Karpas-422 (cell line): ENCODE results near the gene TBC1D16. TPM values are rescaled to one million over a fixed set of nuclear protein-coding genes. Genes with fewer than 3 reads are reported as not detected.

ENCODE experiments used
- DNase-seq: peaks from one replicate; pipeline ENCODE4 v3.0.0-alpha.2; 2015
- H2AFZ ChIP-seq: fragments of 200-600 bp; sonication (generic); 2 replicates; pipeline ENCODE4 v1.6.1; 2014; ENCODE audit warnings: antibody characterized with exemption, low read length, mixed read lengths
- H3K27ac ChIP-seq: fragments of 200-600 bp; sonication (generic); 2 replicates; pipeline ENCODE4 v1.5.1; 2014; ENCODE audit warnings: mild to moderate bottlenecking, low read length, moderate library complexity
- H3K27me3 ChIP-seq: fragments of 200-600 bp; sonication (generic); 2 replicates; pipeline ENCODE4 v1.6.1; 2014; ENCODE audit warnings: low read length, mixed read lengths
- H3K36me3 ChIP-seq: fragments of 200-600 bp; sonication (generic); 2 replicates; pipeline ENCODE4 v1.6.1; 2014; ENCODE audit warnings: low read length, mixed read lengths; ENCODE audit not compliant: insufficient read depth
- H3K4me1 ChIP-seq: fragments of 200-600 bp; sonication (generic); 2 replicates; pipeline ENCODE4 v1.6.1; 2014; ENCODE audit warnings: mild to moderate bottlenecking, low read length, mixed read lengths
- H3K4me2 ChIP-seq: fragments of 200-600 bp; sonication (generic); 2 replicates; pipeline ENCODE4 v1.6.1; 2014; ENCODE audit warnings: low read length, low read depth, mild to moderate bottlenecking; ENCODE audit not compliant: poor library complexity, severe bottlenecking
- H3K4me3 ChIP-seq: fragments of 200-600 bp; sonication (generic); 2 replicates; pipeline ENCODE4 v1.5.1; 2014; ENCODE audit warnings: mild to moderate bottlenecking, antibody characterized with exemption, low read length, mixed read lengths
- H3K79me2 ChIP-seq: fragments of 200-600 bp; sonication (generic); 2 replicates; pipeline ENCODE4 v1.6.1; 2014; ENCODE audit warnings: mild to moderate bottlenecking, low read length, mixed read lengths
- H3K9ac ChIP-seq: fragments of 200-600 bp; sonication (generic); 2 replicates; pipeline ENCODE4 v1.6.0; 2014; ENCODE audit warnings: low read length
- H3K9me2 ChIP-seq: fragments of 200-600 bp; sonication (generic), shearing (Covaris generic); replicated peaks from 2 replicates; pipeline ENCODE4 v1.6.0; 2014; ENCODE audit warnings: mild to moderate bottlenecking, low read length, moderate library complexity; ENCODE audit not compliant: insufficient read depth
- H3K9me3 ChIP-seq: fragments of 300-700, 200-600 bp; sonication (generic); 2 replicates; pipeline ENCODE4 v1.6.1; 2014; ENCODE audit warnings: low read length, mixed read lengths
- H4K20me1 ChIP-seq: fragments of 200-600 bp; sonication (generic); 2 replicates; pipeline ENCODE4 v1.6.1; 2014; ENCODE audit warnings: mild to moderate bottlenecking, antibody characterized with exemption, low read length, low read depth; ENCODE audit not compliant: insufficient read depth
- total RNA-seq: library from RNA; depleted of rRNA; stranded (reverse); fragments of >200 nt; shearing (Covaris generic); gene quantifications from 2 replicates; pipeline ENCODE4 v1.2.3, GENCODE V29; 2014; ENCODE audit warnings: low replicate concordance

Gene TBC1D16
- total RNA-seq, 1 experiment from 2014 or later, result 0.22 TPM

DNA sequence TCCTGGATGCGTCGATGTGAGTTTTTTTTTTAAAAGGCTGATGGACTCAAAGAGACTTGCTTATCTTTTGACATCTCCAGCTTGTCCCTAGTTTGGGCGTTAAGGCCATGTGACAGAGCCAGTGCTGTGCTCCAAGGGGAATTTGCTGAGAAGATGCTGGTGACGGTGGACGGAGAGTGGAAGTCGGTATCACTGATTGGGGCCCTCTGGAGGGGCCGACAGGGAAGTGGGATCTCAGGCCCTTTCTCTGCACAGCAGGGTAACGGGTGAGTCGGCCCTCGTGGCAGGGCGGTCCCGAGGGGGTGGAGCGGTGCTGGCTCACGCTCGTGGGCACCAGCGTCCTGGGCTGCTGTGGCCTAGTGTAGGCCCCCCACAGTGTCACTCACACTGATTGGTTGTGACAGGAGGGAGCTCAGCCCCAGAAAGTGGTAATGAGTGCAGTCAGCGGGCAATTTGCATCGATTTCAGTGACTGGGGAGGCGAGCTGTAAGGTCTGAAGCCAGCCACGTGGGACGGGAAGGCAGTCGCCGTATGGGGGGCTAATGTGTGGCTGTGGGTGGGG lies 91.3 kb downstream of the TBC1D16 start:
- Histone ChIP-seq H3K4me3 (no peak overlapping the region), H3K27ac (no peak overlapping the region), H3K9ac (no peak overlapping the region), H3K9me3 (no peaks in the 10 kb centered on the region), H3K36me3 (no peaks in the 10 kb centered on the region), H3K9me2 (no peaks in the 10 kb centered on the region), H3K4me1 (no peaks in the 10 kb centered on the region), H2AFZ (no peak overlapping the region), H4K20me1 (no peaks in the 10 kb centered on the region), H3K27me3 (no peaks in the 10 kb centered on the region), H3K79me2 (no peaks in the 10 kb centered on the region), H3K4me2 (no peak overlapping the region)
- DNase-seq, result no peak

DNA sequence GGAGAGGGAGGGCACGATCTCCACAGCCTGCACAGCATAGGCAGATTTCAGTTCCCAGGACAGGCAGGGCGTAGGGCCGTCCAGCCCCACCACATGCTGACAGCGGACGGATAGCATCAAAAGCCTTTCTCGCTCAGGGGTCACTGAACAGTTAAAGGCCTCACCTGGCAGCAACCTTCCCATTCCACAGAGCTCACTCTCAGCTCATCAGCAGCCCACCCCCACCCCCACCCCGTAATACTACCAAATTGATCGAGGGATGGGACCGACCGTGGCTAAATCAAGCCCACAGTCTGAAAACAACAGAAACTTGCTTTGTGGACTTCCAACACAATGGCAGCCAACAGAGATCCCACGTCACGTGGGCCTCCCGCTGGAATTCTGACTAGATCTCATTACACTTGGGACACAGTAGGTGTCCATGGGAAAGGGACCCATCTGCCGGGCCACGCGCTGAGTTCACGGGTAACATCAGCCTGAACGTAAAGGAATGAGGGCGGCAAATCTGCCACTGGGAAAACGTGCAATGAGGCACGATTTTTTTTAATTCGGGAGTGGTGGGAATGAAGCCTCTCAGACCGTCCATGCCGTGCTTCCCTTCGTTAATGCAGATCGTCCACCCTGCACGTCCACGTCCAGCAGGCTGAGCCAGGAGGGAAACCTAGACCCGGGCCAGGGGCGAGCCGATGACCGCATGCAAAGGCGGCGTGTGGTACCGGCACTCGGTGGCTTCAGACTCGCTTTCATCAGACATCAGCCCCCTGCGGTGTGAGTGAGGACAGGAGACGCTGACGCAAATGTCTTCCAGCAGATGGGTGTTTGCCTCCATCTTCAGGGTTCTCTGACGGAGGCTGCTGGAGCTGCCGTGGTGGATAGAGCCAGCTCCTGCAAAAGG lies 92.1 kb downstream of the TBC1D16 start:
- Histone ChIP-seq H3K27ac (no peak overlapping the region), H3K9me2 (no peaks in the 10 kb centered on the region), H3K4me3 (no peak overlapping the region), H3K79me2 (no peaks in the 10 kb centered on the region), H2AFZ (no peak overlapping the region), H3K27me3 (no peaks in the 10 kb centered on the region), H3K36me3 (no peaks in the 10 kb centered on the region), H3K9ac (no peak overlapping the region), H4K20me1 (no peaks in the 10 kb centered on the region), H3K4me2 (no peak overlapping the region), H3K9me3 (no peaks in the 10 kb centered on the region), H3K4me1 (no peaks in the 10 kb centered on the region)
- DNase-seq, result no peak

DNA sequence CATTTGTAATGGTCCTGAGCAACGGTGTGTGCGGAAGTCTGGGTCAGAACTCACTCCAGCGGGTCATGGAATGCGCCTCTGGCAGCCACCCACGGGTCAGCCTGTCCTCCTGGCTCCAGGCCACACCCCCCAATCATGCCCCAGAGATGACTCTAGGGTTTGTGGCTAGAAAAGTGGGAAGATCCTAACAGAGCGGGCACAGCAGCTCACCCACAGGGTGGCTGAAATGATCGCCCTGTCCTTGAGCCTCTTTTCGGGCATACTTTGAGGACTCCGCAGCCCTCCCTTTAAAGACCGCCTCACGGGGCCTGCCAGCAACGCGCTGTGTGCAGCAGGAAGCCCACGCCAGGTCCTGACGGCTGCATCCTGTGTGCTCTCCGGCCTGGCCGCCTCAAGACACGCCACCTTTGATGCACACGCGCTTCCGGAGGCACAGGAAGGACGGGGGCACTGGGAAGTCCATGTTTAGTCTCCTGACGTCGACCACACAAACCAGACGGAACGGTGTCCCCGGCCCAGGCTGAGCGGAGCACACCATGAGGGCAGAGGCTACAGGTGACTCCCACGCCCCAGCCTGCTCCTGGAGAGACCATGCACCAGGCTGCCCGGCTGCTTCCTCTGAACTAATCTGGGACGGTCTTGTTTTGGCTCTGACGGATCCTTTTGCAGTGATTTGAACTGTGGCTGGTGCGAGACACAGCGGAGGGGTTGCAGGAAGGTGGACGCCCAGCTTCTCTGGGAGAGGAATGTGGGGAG lies 92.9 kb downstream of the TBC1D16 start:
- H3K36me3 ChIP-seq, result no peaks in the 10 kb centered on the region
- no peak overlapping the region for H3K27ac ChIP-seq
- peaks cover 2% of the 10 kb centered on the region for H3K4me1 ChIP-seq
- no peak overlapping the region for H3K4me2 ChIP-seq
- H3K27me3 ChIP-seq, result no peaks in the 10 kb centered on the region
- no peak overlapping the region for H3K4me3 ChIP-seq
- H3K9me2 ChIP-seq, result no peaks in the 10 kb centered on the region
- no peak overlapping the region for H2AFZ ChIP-seq
- no peak overlapping the region for H3K9ac ChIP-seq
- no peak for DNase-seq
- H3K79me2 ChIP-seq, result no peaks in the 10 kb centered on the region
- H4K20me1 ChIP-seq, result no peaks in the 10 kb centered on the region
- no peaks in the 10 kb centered on the region for H3K9me3 ChIP-seq

GRCh38 chr17:79942011-79942405 lies 93.7 kb downstream of the TBC1D16 start:
- H3K27ac ChIP-seq, result no peak overlapping the region
- no peak overlapping the region for H3K4me3 ChIP-seq
- DNase-seq, result no peak
- H3K9ac ChIP-seq, result no peak overlapping the region
- H3K9me2 ChIP-seq, result no peaks in the 10 kb centered on the region
- no peaks in the 10 kb centered on the region; the same call in 1 of the 2 replicates for H4K20me1 ChIP-seq
- no peaks in the 10 kb centered on the region for H3K79me2 ChIP-seq
- H3K36me3 ChIP-seq, result no peaks in the 10 kb centered on the region
- peaks cover 9% of the 10 kb centered on the region for H3K4me1 ChIP-seq
- no peak overlapping the region for H2AFZ ChIP-seq
- no peak overlapping the region for H3K4me2 ChIP-seq
- no peaks in the 10 kb centered on the region for H3K9me3 ChIP-seq
- H3K27me3 ChIP-seq, result no peaks in the 10 kb centered on the region

- Histone ChIP-seq H3K9me2 (no peaks in the 10 kb centered on the region), H3K27ac (no peak overlapping the region), H3K9me3 (no peaks in the 10 kb centered on the region), H3K4me2 (no peak overlapping the region), H3K4me3 (no peak overlapping the region), H3K4me1 (peaks cover 16% of the 10 kb centered on the region), H4K20me1 (no peaks in the 10 kb centered on the region; the same call in 1 of the 2 replicates), H3K9ac (no peak overlapping the region), H3K79me2 (no peaks in the 10 kb centered on the region), H2AFZ (no peak overlapping the region), H3K27me3 (no peaks in the 10 kb centered on the region), H3K36me3 (no peaks in the 10 kb centered on the region)
- DNase-seq, result no peak
These were observed 94.3 kb downstream of the TBC1D16 start for GRCh38 chr17:79941088-79942010.

DNA sequence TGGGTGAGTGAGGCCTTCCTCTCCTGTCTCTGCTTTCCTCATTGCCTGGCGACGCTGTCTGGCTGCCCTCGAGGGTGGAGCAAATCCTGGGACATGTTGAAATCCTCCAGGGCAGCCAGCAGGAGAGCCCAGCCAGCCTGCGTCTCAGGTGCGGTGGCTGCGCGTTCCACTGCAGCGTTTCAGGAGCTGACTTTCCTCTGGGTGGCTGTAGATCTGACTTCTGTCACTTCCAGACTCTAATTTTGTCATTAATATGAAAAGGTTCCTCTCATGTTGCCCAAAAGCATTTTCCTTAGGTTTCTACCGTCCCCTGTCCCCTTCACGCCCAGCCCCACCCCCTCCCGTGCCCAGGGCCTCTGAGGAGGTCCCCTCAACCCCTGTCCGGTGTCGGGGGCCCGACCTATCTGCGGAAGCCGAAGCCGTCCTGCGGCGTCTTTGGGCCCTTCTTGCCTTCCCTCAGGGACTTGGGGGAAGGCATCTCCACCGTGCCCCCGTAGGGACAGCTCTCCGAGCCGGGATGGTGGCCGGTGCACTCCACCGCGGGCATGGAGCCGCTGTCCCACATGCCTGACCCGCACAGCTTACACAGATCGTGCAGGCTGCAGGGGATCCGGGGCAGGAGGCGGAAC lies 95.1 kb downstream of the TBC1D16 start:
- Histone ChIP-seq H3K27me3 (no peaks in the 10 kb centered on the region), H3K79me2 (no peaks in the 10 kb centered on the region), H3K4me3 (no peak overlapping the region), H4K20me1 (no peaks in the 10 kb centered on the region; the same call in 1 of the 2 replicates), H3K9me2 (no peaks in the 10 kb centered on the region), H3K9me3 (no peaks in the 10 kb centered on the region), H3K27ac (no peak overlapping the region), H3K36me3 (no peaks in the 10 kb centered on the region), H2AFZ (no peak overlapping the region), H3K9ac (no peak overlapping the region), H3K4me1 (peaks cover 18% of the 10 kb centered on the region), H3K4me2 (no peak overlapping the region)
- DNase-seq, result no peak

- no peaks in the 10 kb centered on the region for H3K9me2 ChIP-seq
These were observed 95.8 kb downstream of the TBC1D16 start for GRCh38 chr17:79939755-79940458.

More at GRCh38 chr17:79939755-79940458, 95.8 kb downstream of the TBC1D16 start:
- no peak overlapping the region for H3K4me3 ChIP-seq
- H3K9ac ChIP-seq, result no peak overlapping the region
- no peaks in the 10 kb centered on the region for H3K27me3 ChIP-seq
- no peak overlapping the region for H3K27ac ChIP-seq
- no peak overlapping the region for H3K4me2 ChIP-seq
- no peak for DNase-seq
- H3K36me3 ChIP-seq, result no peaks in the 10 kb centered on the region
- H3K4me1 ChIP-seq, result peaks cover 18% of the 10 kb centered on the region
- no peaks in the 10 kb centered on the region for H3K79me2 ChIP-seq
- no peaks in the 10 kb centered on the region for H3K9me3 ChIP-seq
- H2AFZ ChIP-seq, result no peak overlapping the region
- no peaks in the 10 kb centered on the region; the same call in 1 of the 2 replicates for H4K20me1 ChIP-seq
